Muscle of leg (tissue), 11 donors: Measurements from ENCODE around the gene EPDR1. TPM values are rescaled to one million over a fixed set of nuclear protein-coding genes. Genes with fewer than 3 reads are reported as not detected.
A peak's percentile ranks its signal among the peaks of the same experiment; 100 is the strongest.

Experiments
- DNase-seq: peaks from one replicate; pipeline ENCODE4 v3.0.0; 2013
- H3K27ac ChIP-seq: one replicate; pipeline ENCODE4 v1.5.1; 2013; ENCODE audit warnings: mild to moderate bottlenecking, low read length, control low read depth
- H3K27me3 ChIP-seq: one replicate; pipeline ENCODE4 v1.6.1; 2013; ENCODE audit warnings: low read length; ENCODE audit not compliant: control insufficient read depth, insufficient read depth
- H3K36me3 ChIP-seq: one replicate; pipeline ENCODE4 v1.6.1; 2013; ENCODE audit warnings: low read length; ENCODE audit not compliant: control insufficient read depth, insufficient read depth
- H3K4me1 ChIP-seq: one replicate; pipeline ENCODE4 v1.6.1; 2013; ENCODE audit warnings: low read length; ENCODE audit not compliant: control insufficient read depth, insufficient read depth
- H3K4me3 ChIP-seq: one replicate; pipeline ENCODE4 v1.5.1; 2013; ENCODE audit warnings: low read length, control low read depth
- H3K9me3 ChIP-seq: replicated peaks from 2 replicates; pipeline ENCODE4 v1.6.1; 2013; ENCODE audit warnings: low read depth, low read length; ENCODE audit not compliant: control insufficient read depth
- WGBS: methylation state at CpG from one replicate; pipeline ENCODE4 v1.1.5; 2013; ENCODE audit warnings: missing lambda C conversion rate; ENCODE audit not compliant: insufficient coverage; 5-methylcytosine and 5-hydroxymethylcytosine counted together
- polyA plus RNA-seq, 8 donors: library from polyadenylated mRNA; unstranded; fragments of 120-200 nt; gene quantifications; one replicate each; pipeline versions ENCODE4 v1.2.1 to v1.2.3, GENCODE V29; 2013; ENCODE audit warnings: inconsistent platforms in 1 of 8, low replicate concordance in 1 of 8; ENCODE audit not compliant: insufficient read length in 8 of 8, insufficient read depth in 1 of 8
- total RNA-seq: library from RNA; stranded (reverse); fragments of 120-200 nt; gene quantifications from one replicate; pipeline ENCODE4 v1.2.4, GENCODE V29; 2013

Gene EPDR1
- total and polyA plus RNA-seq, 9 donors = 57.8 to 108 (median 89.8) TPM

- WGBS = no CpG with 5 or more reads among the region's 2 CpGs
- Histone ChIP-seq H3K9me3 (no peaks in the 10 kb centered on the region), H3K36me3 (peaks cover 2% of the 10 kb centered on the region), H3K4me1 (peaks cover 18% of the 10 kb centered on the region), H3K27me3 (peaks cover 11% of the 10 kb centered on the region), H3K4me3 (no peak overlapping the region), H3K27ac (no peak overlapping the region)
- DNase-seq = no peak
These were observed 7.7 kb upstream of the EPDR1 start for GRCh38 chr7:37912756-37913155.

GRCh38 chr7:37915438-37915837 lies 5.0 kb upstream of the EPDR1 start:
- WGBS = no CpG with 5 or more reads among the region's 5 CpGs
- peaks cover 16% of the 10 kb centered on the region for H3K27me3 ChIP-seq
- no peaks in the 10 kb centered on the region for H3K36me3 ChIP-seq
- H3K27ac ChIP-seq = peak overlapping the region; percentile 93
- no peaks in the 10 kb centered on the region for H3K9me3 ChIP-seq
- H3K4me3 ChIP-seq = peak overlapping the region; percentile 63
- DNase-seq = peak; percentile 83
- H3K4me1 ChIP-seq = peaks cover 23% of the 10 kb centered on the region

GRCh38 chr7:37916017-37916672 lies 4.3 kb upstream of the EPDR1 start:
- Histone ChIP-seq H3K4me3 (peak overlapping the region; percentile 63), H3K27me3 (peaks cover 18% of the 10 kb centered on the region), H3K4me1 (peaks cover 27% of the 10 kb centered on the region), H3K36me3 (no peaks in the 10 kb centered on the region), H3K27ac (peak overlapping the region; percentile 93), H3K9me3 (no peaks in the 10 kb centered on the region)
- peak; percentile 64 for DNase-seq
- whole genome bisulfite sequencing = 3% methylated on average over 56 of the region's 57 CpGs

- peaks cover 29% of the 10 kb centered on the region for H3K4me1 ChIP-seq
- H3K4me3 ChIP-seq = peak within 1 kb of the TSS; percentile 63
- peak; percentile 95 for DNase-seq
- H3K36me3 ChIP-seq = no peaks in the 10 kb centered on the region
- peaks cover 21% of the 10 kb centered on the region for H3K27me3 ChIP-seq
- whole genome bisulfite sequencing = 0% methylated on average over 33 of the region's 46 CpGs
- H3K27ac ChIP-seq = peak within 1 kb of the TSS; percentile 93
- no peaks in the 10 kb centered on the region for H3K9me3 ChIP-seq
These were observed 3.5 kb upstream of the EPDR1 start, which contains the start of gene SFRP4 for GRCh38 chr7:37916673-37917660. TSS of gene SFRP4 (minus strand) at chr7:37916817. CDS start at chr7:37916537, 280 bp downstream.

GRCh38 chr7:37918526-37918925 lies 1.9 kb upstream of the EPDR1 start:
- H3K27me3 ChIP-seq = peaks cover 21% of the 10 kb centered on the region
- H3K9me3 ChIP-seq = no peaks in the 10 kb centered on the region
- no peaks in the 10 kb centered on the region for H3K36me3 ChIP-seq
- WGBS = 61% methylated on average over 3 of the region's 4 CpGs
- DNase-seq = no peak
- no peak overlapping the region for H3K27ac ChIP-seq
- peaks cover 33% of the 10 kb centered on the region for H3K4me1 ChIP-seq
- H3K4me3 ChIP-seq = no peak overlapping the region

GRCh38 chr7:37920849-37921805 lies 687 bp downstream of the EPDR1 start:
- peaks cover 16% of the 10 kb centered on the region for H3K27me3 ChIP-seq
- 3% methylated on average over 56 of the region's 63 CpGs for WGBS
- peak; percentile 69 for DNase-seq

GRCh38 chr7:37921876-37922275 lies 1.4 kb downstream of the EPDR1 start:
- peaks cover 27% of the 10 kb centered on the region for H3K4me1 ChIP-seq
- H3K27me3 ChIP-seq = peaks cover 10% of the 10 kb centered on the region
- peak; percentile 49 for DNase-seq
- H3K9me3 ChIP-seq = peaks cover 6% of the 10 kb centered on the region
- peaks cover 4% of the 10 kb centered on the region for H3K36me3 ChIP-seq
- 49% methylated on average over 2 of the region's 4 CpGs for WGBS
- H3K4me3 ChIP-seq = peak overlapping the region; percentile 68
- peak overlapping the region; percentile 92 for H3K27ac ChIP-seq

More at GRCh38 chr7:37920849-37921805, 687 bp downstream of the EPDR1 start:
- Histone ChIP-seq H3K4me3 (peak overlapping the region; percentile 68), H3K36me3 (peaks cover 4% of the 10 kb centered on the region), H3K27ac (peak overlapping the region; percentile 92), H3K9me3 (peaks cover 6% of the 10 kb centered on the region), H3K4me1 (peaks cover 33% of the 10 kb centered on the region)

- Histone ChIP-seq H3K4me3 (no peak overlapping the region), H3K9me3 (peaks cover 6% of the 10 kb centered on the region), H3K36me3 (peaks cover 4% of the 10 kb centered on the region), H3K27me3 (peaks cover 5% of the 10 kb centered on the region), H3K4me1 (peaks cover 21% of the 10 kb centered on the region), H3K27ac (peak overlapping the region; percentile 67)
- no CpG with 5 or more reads among the region's 1 CpG for WGBS
- peak; percentile 49 for DNase-seq
These were observed 3.6 kb downstream of the EPDR1 start for GRCh38 chr7:37923996-37924395.

- H3K27ac ChIP-seq = peak overlapping the region; percentile 77
- peak; percentile 95 for DNase-seq
These were observed 4.1 kb downstream of the EPDR1 start for GRCh38 chr7:37924491-37925041.

More at GRCh38 chr7:37924491-37925041, 4.1 kb downstream of the EPDR1 start:
- 11% methylated on average over 1 of the region's 3 CpGs for WGBS
- Histone ChIP-seq H3K36me3 (peaks cover 4% of the 10 kb centered on the region), H3K9me3 (peaks cover 6% of the 10 kb centered on the region), H3K27me3 (peaks cover 5% of the 10 kb centered on the region), H3K4me1 (peaks cover 21% of the 10 kb centered on the region), H3K4me3 (no peak overlapping the region)
